NCI-H524 treated with DMSO at 0.1 percent for 48 hours (cell line): Measurements from ENCODE around the gene CSF1.

Experiments
- DNase-seq: peaks from one replicate; lab custom pipeline; 2025; lab: John Stamatoyannopoulos, UW

CSF1 gene

GRCh38 chr1:109922326-109922725 lies 11.7 kb downstream of the CSF1 start:
- DNase-seq = no peak

DNA sequence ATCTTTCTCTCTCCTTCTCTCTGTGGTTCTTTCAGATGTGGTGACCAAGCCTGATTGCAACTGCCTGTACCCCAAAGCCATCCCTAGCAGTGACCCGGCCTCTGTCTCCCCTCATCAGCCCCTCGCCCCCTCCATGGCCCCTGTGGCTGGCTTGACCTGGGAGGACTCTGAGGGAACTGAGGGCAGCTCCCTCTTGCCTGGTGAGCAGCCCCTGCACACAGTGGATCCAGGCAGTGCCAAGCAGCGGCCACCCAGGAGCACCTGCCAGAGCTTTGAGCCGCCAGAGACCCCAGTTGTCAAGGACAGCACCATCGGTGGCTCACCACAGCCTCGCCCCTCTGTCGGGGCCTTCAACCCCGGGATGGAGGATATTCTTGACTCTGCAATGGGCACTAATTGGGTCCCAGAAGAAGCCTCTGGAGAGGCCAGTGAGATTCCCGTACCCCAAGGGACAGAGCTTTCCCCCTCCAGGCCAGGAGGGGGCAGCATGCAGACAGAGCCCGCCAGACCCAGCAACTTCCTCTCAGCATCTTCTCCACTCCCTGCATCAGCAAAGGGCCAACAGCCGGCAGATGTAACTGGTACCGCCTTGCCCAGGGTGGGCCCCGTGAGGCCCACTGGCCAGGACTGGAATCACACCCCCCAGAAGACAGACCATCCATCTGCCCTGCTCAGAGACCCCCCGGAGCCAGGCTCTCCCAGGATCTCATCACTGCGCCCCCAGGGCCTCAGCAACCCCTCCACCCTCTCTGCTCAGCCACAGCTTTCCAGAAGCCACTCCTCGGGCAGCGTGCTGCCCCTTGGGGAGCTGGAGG lies 12.7 kb downstream of the CSF1 start:
- no peak for DNase-seq

DNA sequence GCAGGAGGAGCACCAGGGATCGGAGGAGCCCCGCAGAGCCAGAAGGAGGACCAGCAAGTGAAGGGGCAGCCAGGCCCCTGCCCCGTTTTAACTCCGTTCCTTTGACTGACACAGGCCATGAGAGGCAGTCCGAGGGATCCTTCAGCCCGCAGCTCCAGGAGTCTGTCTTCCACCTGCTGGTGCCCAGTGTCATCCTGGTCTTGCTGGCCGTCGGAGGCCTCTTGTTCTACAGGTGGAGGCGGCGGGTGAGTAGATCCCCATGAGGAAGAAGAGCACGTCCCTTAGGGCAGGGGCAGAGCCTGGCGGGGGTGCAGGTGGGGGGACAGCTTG lies 13.3 kb downstream of the CSF1 start:
- no peak for DNase-seq

DNA sequence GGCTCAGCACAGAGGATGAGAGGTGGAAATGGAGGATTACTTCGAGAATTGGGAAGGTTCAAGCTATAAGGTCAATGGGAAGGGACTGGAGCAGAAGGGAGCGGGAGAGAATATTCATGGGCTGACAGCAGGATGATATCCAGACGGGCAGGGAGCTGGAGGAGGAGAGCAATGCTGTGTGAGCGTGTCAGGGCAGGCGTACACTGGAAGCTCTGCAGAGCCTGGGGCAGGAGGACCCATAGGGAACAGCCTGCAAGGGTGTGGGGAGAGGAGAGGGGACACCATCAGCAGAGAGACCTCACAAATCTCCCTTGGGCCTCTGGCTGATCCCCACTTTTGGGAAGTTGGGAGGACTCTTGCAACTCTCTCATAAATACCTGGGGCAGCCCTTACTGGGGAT lies 13.7 kb downstream of the CSF1 start:
- DNase-seq = no peak

GRCh38 chr1:109925159-109925990 lies 14.7 kb downstream of the CSF1 start:
- DNase-seq = no peak

DNA sequence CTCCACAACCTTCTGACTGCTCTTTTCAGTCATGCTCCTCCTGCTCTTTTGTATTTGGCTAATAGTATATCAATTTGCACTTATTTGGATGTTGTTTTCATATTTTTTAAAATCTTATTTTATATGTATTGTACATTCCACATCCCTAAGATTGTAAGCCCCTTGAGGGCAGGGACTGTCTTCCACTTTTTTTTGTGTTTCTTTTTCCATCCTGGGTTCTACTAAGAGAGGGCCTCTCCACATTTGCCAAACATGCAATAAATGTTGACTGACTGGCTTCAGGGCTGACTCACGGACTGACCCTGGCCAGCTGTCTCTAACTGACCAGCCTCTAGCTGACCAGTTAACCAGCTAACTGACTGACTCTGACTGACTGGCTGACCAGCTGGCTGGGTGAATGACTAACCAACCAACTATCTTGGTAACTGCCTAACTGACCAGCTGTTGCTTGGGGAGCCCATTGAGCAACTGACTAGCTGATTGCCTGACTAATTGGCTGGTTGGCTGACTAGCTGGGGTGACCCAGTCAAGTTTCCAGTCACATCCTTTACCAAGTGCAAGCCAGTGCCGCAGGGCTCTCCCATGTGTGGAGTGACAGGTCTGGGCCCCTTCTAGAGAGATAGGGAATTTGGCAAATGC lies 16.1 kb downstream of the CSF1 start:
- no peak for DNase-seq

DNA sequence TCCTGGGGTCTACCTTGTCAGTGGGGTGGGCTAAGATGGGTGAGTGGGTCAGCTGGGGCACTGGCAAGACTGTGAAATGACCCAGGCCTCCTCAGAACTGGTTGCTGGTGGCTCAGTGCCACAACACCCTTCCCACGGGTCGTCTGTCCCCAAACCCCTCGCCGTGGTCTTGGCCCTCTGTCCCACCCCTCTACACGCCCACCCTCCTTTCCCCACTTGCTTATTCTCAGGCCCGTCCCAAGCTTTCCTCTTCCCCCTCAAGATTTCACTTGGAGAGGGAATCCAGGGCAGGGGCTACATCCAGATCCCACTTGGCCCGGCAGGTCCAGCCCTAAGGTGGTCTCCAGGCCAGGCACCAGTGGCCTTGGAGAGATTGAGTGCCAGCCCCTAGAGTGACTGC lies 16.7 kb downstream of the CSF1 start:
- DNase-seq = no peak

DNA sequence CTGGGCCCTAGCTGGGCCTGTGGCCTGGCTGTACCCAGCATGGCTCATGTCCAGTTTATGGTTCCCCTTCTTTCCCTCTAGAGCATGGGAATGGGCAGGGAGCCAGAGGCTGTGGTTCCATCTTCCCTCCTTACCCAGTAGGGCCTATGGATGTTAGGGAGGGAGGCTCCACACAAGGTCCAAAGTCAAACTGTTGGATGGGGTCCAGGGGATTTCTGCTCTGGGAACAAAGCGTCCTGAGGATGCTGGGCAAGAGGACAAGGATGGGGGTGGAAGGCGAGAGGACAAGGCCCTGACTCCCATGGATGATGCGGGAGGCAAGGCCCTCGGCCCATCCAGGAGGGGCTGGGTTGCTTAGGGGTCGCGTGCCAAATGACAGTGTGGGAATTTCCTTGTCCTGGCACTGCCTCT lies 17.3 kb downstream of the CSF1 start:
- no peak for DNase-seq

DNA sequence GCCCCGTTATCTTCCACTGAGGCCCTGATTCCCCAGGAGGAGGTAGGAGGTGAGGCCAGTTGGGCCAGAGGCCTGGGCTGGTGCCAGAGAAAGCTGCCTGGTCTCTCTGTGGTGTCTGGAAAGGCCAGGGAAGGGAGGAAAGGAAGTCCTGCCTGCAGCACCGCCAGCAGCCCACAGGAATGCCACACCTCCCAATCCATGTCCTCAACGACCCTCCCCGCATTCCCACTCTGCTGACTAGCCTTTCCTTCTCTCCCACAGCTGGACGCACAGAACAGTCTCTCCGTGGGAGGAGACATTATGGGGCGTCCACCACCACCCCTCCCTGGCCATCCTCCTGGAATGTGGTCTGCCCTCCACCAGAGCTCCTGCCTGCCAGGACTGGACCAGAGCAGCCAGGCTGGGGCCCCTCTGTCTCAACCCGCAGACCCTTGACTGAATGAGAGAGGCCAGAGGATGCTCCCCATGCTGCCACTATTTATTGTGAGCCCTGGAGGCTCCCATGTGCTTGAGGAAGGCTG lies 18.0 kb downstream of the CSF1 start:
- DNase-seq = no peak

DNA sequence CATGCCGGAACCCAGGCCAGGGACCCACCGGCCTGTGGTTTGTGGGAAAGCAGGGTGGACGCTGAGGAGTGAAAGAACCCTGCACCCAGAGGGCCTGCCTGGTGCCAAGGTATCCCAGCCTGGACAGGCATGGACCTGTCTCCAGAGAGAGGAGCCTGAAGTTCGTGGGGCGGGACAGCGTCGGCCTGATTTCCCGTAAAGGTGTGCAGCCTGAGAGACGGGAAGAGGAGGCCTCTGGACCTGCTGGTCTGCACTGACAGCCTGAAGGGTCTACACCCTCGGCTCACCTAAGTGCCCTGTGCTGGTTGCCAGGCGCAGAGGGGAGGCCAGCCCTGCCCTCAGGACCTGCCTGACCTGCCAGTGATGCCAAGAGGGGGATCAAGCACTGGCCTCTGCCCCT lies 18.5 kb downstream of the CSF1 start:
- DNase-seq = no peak

DNA sequence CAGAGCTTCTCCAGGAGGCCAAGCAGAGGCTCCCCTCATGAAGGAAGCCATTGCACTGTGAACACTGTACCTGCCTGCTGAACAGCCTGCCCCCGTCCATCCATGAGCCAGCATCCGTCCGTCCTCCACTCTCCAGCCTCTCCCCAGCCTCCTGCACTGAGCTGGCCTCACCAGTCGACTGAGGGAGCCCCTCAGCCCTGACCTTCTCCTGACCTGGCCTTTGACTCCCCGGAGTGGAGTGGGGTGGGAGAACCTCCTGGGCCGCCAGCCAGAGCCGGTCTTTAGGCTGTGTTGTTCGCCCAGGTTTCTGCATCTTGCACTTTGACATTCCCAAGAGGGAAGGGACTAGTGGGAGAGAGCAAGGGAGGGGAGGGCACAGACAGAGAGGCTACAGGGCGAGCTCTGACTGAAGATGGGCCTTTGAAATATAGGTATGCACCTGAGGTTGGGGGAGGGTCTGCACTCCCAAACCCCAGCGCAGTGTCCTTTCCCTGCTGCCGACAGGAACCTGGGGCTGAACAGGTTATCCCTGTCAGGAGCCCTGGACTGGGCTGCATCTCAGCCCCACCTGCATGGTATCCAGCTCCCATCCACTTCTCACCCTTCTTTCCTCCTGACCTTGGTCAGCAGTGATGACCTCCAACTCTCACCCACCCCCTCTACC lies 19.1 kb downstream of the CSF1 start:
- no peak for DNase-seq

- DNase-seq = no peak
These were observed 19.8 kb downstream of the CSF1 start for GRCh38 chr1:109930252-109930993.

DNA sequence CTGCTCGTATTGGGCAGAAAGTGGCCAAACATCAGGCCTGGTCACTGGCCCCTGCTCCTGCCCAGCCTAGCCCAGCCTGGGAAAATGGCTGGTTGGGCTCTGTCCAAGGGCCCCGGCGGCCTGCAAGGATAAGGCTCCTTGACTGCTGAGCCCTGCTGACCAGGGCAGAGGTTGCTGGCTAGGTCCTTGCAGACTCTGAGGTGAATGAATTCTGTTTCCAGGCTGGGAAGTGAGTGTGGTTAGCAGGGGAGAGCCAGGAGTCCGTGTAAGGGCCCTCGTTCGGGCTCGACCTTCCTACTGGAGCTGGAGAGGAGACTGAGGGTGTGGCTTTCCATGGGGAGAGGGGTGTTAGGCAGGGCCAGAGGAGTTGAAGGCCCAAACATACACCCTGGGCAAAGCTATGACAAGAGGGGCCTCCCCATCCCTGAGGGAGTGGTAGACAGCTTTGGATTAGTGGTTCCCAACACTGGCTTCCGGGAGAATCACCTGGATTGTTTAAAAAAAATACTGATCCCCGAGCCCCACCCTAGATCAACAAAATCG lies 20.6 kb downstream of the CSF1 start:
- no peak for DNase-seq

DNA sequence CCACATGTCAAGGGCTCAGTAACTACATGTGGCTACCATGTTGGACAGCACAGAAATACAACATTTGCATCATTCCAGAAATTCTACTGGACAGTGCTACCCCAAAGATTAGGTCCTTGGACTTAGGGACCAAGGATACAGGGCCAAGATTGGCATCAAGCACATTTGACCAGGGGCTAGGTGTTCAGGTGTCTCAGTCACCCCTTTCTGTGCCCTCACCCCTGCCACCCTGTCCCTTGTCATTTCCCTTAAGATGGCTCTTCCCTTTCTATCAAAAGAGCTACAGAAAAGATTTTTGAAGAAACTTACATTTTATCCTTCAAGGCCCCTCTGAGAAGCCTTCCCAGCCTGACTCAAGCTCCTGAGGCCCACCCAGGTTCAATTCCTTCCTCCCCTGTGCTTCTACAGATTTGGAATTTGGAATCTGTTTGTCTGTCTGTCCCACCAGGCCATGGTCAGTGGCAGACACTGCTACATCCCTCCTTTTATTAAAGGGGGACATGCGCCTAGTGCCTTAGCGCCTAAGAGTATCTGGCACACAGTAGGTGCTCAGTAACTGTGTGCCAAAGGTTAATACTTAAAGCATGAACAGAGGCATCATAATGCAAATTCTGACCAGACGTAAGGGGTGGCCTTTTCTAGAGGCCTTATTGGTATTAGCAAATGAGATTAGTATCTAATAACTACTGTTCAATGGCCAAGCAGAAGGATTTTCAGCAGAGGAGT lies 21.4 kb downstream of the CSF1 start:
- no peak for DNase-seq

DNA sequence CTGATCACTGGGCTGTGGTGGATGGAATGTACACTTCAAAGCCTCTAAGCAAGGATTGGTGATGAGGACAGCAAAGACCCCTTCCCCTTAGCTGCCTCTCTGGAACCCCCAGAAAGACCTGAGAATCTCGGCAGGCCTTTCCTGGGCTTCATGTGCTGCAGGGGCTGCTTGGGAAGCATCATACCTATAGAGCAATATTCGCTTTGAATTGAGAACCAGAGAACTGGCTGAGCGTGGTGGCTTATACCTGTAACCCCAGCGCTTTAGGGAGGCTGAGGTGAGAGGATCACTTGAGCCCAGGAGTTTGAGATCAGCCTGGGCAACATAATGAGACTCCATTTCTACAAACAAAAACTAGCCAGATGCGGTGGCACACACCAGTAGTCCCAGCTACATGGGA lies 22.0 kb downstream of the CSF1 start:
- DNase-seq = no peak

DNA sequence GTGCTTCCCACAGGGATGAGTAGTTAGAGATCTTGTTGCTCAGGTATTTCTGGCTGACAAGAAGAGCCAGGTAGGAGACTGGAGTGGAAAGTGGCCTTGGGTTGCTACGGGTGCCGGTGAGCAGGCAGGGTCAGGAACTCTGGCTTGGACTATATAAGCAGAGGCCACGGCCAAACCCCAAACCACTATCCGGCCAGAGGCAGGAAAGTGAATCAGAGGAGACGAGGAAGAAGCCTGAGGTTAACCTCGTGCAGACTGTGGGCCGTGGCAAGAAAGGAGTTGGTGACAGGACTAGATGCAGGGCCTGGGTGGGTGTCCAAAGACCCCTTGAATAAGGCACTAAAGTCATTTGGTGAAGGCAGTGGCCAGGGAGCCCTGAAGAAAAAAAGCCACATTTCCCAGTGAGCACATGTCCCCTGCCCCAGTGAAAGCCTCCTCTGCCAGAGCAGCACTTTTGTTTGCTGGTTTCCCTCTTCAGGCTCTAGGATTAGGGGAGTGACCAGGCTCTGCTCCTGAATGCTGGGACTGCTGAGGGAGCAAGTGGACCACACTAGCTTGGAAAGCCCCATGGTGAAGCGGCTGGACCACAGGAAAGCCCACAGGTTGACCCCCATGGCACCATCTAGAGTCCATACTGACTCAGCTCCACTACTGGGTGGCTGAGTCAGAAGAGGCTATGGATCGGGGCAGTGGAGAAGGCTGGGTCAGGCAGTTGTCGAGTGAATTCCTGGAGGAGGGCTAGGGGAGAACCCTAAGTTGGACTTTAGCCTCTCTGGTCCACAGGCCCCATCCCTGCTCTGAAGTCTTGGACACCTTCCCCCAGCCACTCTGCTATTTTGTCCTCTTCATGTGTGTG lies 23.4 kb downstream of the CSF1 start:
- no peak for DNase-seq

- no peak for DNase-seq
These were observed 24.8 kb downstream of the CSF1 start for GRCh38 chr1:109935451-109935900.

- DNase-seq = no peak
These were observed 27.1 kb downstream of the CSF1 start for GRCh38 chr1:109937738-109938137.

- DNase-seq = no peak
These were observed 27.9 kb downstream of the CSF1 start for GRCh38 chr1:109938556-109938955.

DNA sequence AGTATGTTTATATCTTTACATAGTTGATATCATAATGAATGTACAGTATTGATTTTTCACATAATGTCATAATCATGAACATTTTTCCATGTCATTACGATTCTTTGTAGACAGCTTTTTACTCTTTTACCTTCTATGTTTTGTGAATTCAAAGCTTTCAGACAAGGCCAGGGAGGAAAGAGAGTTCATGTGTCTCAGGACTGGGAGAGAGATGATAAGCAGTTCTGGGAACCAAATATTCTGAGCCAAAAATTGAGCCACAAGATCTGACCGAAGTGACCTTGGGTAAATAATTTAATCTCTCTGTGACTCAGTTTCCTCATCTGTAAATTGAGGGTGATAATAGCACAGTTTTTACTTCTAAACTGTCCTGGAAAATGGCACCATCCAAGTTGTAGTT lies 31.8 kb downstream of the CSF1 start:
- DNase-seq = no peak
